Ascending aorta (tissue), 2 donors: ENCODE measurements around the gene SRGAP2. TPM values are rescaled to one million over a fixed set of nuclear protein-coding genes. Genes with fewer than 3 reads are reported as not detected.
"Not testable (repeated sequence)": the region's sequence is repeated elsewhere in the genome, so short reads cannot be mapped to it uniquely, and the experiment has no call there.

ENCODE experiments used
- DNase-seq, 2 donors: peaks; one replicate each; pipeline ENCODE4 v3.0.0-alpha.2; 2019; ENCODE audit warnings: low spot score in 2 of 2
- H3K27ac ChIP-seq, 2 donors: fragments of 200-600 bp; sonication (generic); one replicate each; pipeline ENCODE4 v1.5.1; 2016 to 2017; ENCODE audit warnings: mild to moderate bottlenecking in 1 of 2
- H3K27me3 ChIP-seq: fragments of 200-600 bp; sonication (generic); one replicate; pipeline ENCODE4 v1.5.1; 2017
- H3K36me3 ChIP-seq, 2 donors: fragments of 200-600 bp; sonication (generic); one replicate each; pipeline ENCODE4 v1.5.1; 2016
- H3K4me1 ChIP-seq, 2 donors: fragments of 200-600 bp; sonication (generic); one replicate each; pipeline ENCODE4 v1.5.1; 2016 to 2017; ENCODE audit warnings: mild to moderate bottlenecking in 1 of 2
- H3K4me3 ChIP-seq, 2 donors: fragments of 200-600 bp; sonication (generic); one replicate each; pipeline ENCODE4 v1.5.1; 2016 to 2017; ENCODE audit warnings: mild to moderate bottlenecking in 1 of 2
- H3K9me3 ChIP-seq, 2 donors: fragments of 200-600 bp; sonication (generic); one replicate each; pipeline ENCODE4 v1.5.1; 2016
- CTCF ChIP-seq, 3 experiments: fragments of 200-600 bp in 2 of 3; fragments of 450-650 bp in 1 of 3; sonication (generic) in 2 of 3; IDR thresholded peaks; one replicate each; pipeline ENCODE4 v1.5.1; 2016 to 2019; ENCODE audit warnings: antibody characterized with exemption in 3 of 3, mild to moderate bottlenecking in 1 of 3, moderate library complexity in 1 of 3
- intact Hi-C: fragments of 100-400 bp; cut with DNase I; formaldehyde crosslinking; loops from one replicate; pipeline ENCODE4 v1.15.1; 2023
- total RNA-seq: library from RNA; depleted of rRNA; stranded (reverse); fragments of >200 nt; gene quantifications from one replicate; pipeline ENCODE4 v1.1.0, GENCODE V29; 2016

The SRGAP2 gene
- 53.2 TPM for total RNA-seq

- H3K4me1 ChIP-seq, H3K9me3 ChIP-seq, intact Hi-C loops, H3K36me3 ChIP-seq, H3K27me3 ChIP-seq: not testable (repeated sequence)
- peak; percentile 28 to 84 for DNase-seq
- Histone ChIP-seq H3K27ac (peak within 1 kb of the TSS; percentile 91), H3K4me3 (peak within 1 kb of the TSS; percentile 62 to 70)
Observed at GRCh38 chr1:206203364-206204158, at the start of gene SRGAP2. Gene SRGAP2 (plus strand): TSS chr1:206203541. CDS start chr1:206205971, 2,430 bp downstream.

- intact Hi-C loops, H3K27ac ChIP-seq, H3K4me3 ChIP-seq, DNase-seq, H3K4me1 ChIP-seq, H3K36me3 ChIP-seq, H3K27me3 ChIP-seq, H3K9me3 ChIP-seq: not testable (repeated sequence)
- peak in 1 of 3 experiments; percentile 38 for TF ChIP-seq CTCF (IDR thresholded peaks at IDR 0.05)
Observed at GRCh38 chr1:206167350-206168029, 35.9 kb upstream of the SRGAP2 start.

- H3K9me3 ChIP-seq, intact Hi-C loops, H3K27ac ChIP-seq, H3K36me3 ChIP-seq, H3K4me3 ChIP-seq, DNase-seq, H3K27me3 ChIP-seq, H3K4me1 ChIP-seq: not testable (repeated sequence)
Observed at GRCh38 chr1:206169794-206170193, 33.5 kb upstream of the SRGAP2 start.

GRCh38 chr1:206173110-206173719 is 30.1 kb upstream of the SRGAP2 start:
- intact Hi-C loops, H3K36me3 ChIP-seq, DNase-seq, H3K27ac ChIP-seq, H3K27me3 ChIP-seq, H3K4me1 ChIP-seq, H3K4me3 ChIP-seq, H3K9me3 ChIP-seq: not testable (repeated sequence)

GRCh38 chr1:206174182-206174868 is 29.0 kb upstream of the SRGAP2 start:
- H3K27ac ChIP-seq, H3K4me1 ChIP-seq, H3K4me3 ChIP-seq, H3K36me3 ChIP-seq, H3K9me3 ChIP-seq, DNase-seq, intact Hi-C loops, H3K27me3 ChIP-seq: not testable (repeated sequence)
- peak in 1 of 3 experiments; percentile 27 for TF ChIP-seq CTCF (IDR thresholded peaks at IDR 0.05)

- H3K9me3 ChIP-seq, intact Hi-C loops: not testable (repeated sequence)
Observed at GRCh38 chr1:206175459-206176113, 27.8 kb upstream of the SRGAP2 start.

GRCh38 chr1:206176114-206176502 is 27.2 kb upstream of the SRGAP2 start:
- H3K27me3 ChIP-seq, H3K27ac ChIP-seq, intact Hi-C loops, H3K4me3 ChIP-seq, H3K9me3 ChIP-seq, H3K4me1 ChIP-seq, DNase-seq, H3K36me3 ChIP-seq: not testable (repeated sequence)

More at GRCh38 chr1:206175459-206176113, 27.8 kb upstream of the SRGAP2 start:
- not testable (repeated sequence) for H3K36me3 ChIP-seq, H3K27ac ChIP-seq, H3K27me3 ChIP-seq, DNase-seq, H3K4me3 ChIP-seq, H3K4me1 ChIP-seq

GRCh38 chr1:206178061-206178989 is 25.0 kb upstream of the SRGAP2 start:
- H3K27me3 ChIP-seq, H3K36me3 ChIP-seq, DNase-seq, H3K27ac ChIP-seq, H3K4me1 ChIP-seq, H3K4me3 ChIP-seq, intact Hi-C loops, H3K9me3 ChIP-seq: not testable (repeated sequence)

- intact Hi-C loops, result not testable (repeated sequence)
Observed at GRCh38 chr1:206179666-206180065, 23.7 kb upstream of the SRGAP2 start.

More at GRCh38 chr1:206179666-206180065, 23.7 kb upstream of the SRGAP2 start:
- H3K4me3 ChIP-seq, H3K36me3 ChIP-seq, H3K27me3 ChIP-seq, DNase-seq, H3K9me3 ChIP-seq, H3K27ac ChIP-seq, H3K4me1 ChIP-seq: not testable (repeated sequence)
